ENCODE measurements around the gene RBM38. TPM values are rescaled to one million over a fixed set of nuclear protein-coding genes. Genes with fewer than 3 reads are reported as not detected.

RBM38 gene
- total RNA-seq, 2 experiments from 2014 or later = 73.4 to 77.3 TPM

- Mint-ChIP-seq H3K36me3 (peaks cover 65% of the 10 kb centered on the region), H3K4me1 (ENCODE audit: low read depth) (peaks cover 70% of the 10 kb centered on the region), H3K4me3 (no peak overlapping the region), H3K9me3 (no peaks in the 10 kb centered on the region), H3K27ac (peak overlapping the region; percentile 23), H3K27me3 (no peaks in the 10 kb centered on the region)
- intact Hi-C loops (cut with micrococcal nuclease) = no loop called here
- POLR2A ChIA-PET = interaction anchor here (4.6 kb wide), 1 partner anchor 11 kb away, joined by 43 read pairs; the partner anchor contains the start of gene RBM38
- no peak for DNase-seq
- CTCF ChIA-PET = interaction anchor here (0.9 to 1.6 kb wide), 2 partner anchors 19 to 95 kb away, joined by 3 to 6 read pairs; no protein-coding TSS in a partner anchor
Observed at GRCh38 chr20:57400821-57401564, 9.8 kb downstream of the RBM38 start.

- ChIA-PET CTCF (interaction anchor here (0.9 to 1.6 kb wide), 2 partner anchors 20 to 94 kb away, joined by 3 to 6 read pairs; no protein-coding TSS in a partner anchor), POLR2A (interaction anchor here (4.6 kb wide), 1 partner anchor 11 kb away, joined by 43 read pairs; the partner anchor contains the start of gene RBM38)
- peaks cover 64% of the 10 kb centered on the region for H3K4me1 Mint-ChIP-seq (ENCODE audit: low read depth)
- no peaks in the 10 kb centered on the region for H3K9me3 Mint-ChIP-seq
- H3K27ac Mint-ChIP-seq = peak overlapping the region; percentile 34
- no peak overlapping the region for H3K4me3 Mint-ChIP-seq
- H3K27me3 Mint-ChIP-seq = no peaks in the 10 kb centered on the region
- DNase-seq = no peak
- intact Hi-C loops (cut with micrococcal nuclease) = no loop called here
- peaks cover 59% of the 10 kb centered on the region for H3K36me3 Mint-ChIP-seq
Observed at GRCh38 chr20:57401565-57401918, 10.3 kb downstream of the RBM38 start.

- POLR2A ChIA-PET = interaction anchor here (4.6 kb wide), 1 partner anchor 12 kb away, joined by 43 read pairs; the partner anchor contains the start of gene RBM38
- no peak for DNase-seq
- intact Hi-C loops (cut with micrococcal nuclease) = no loop called here
- peaks cover 56% of the 10 kb centered on the region for H3K36me3 Mint-ChIP-seq
- no peaks in the 10 kb centered on the region for H3K9me3 Mint-ChIP-seq
- H3K4me3 Mint-ChIP-seq = no peak overlapping the region
- CTCF ChIA-PET = interaction anchor here (0.8 to 1.6 kb wide), 2 partner anchors 14 to 21 kb away, joined by 3 to 6 read pairs; no protein-coding TSS in a partner anchor
- no peaks in the 10 kb centered on the region for H3K27me3 Mint-ChIP-seq
- H3K4me1 Mint-ChIP-seq (ENCODE audit: low read depth) = peaks cover 55% of the 10 kb centered on the region
- H3K27ac Mint-ChIP-seq = peak overlapping the region; percentile 13
Observed at GRCh38 chr20:57402206-57403125, 11.3 kb downstream of the RBM38 start.

- peaks cover 52% of the 10 kb centered on the region for H3K36me3 Mint-ChIP-seq
- no peak for DNase-seq
- H3K27ac Mint-ChIP-seq = no peak overlapping the region
- intact Hi-C loops (cut with micrococcal nuclease) = no loop called here
- H3K4me3 Mint-ChIP-seq = no peak overlapping the region
- no peaks in the 10 kb centered on the region for H3K9me3 Mint-ChIP-seq
- CTCF ChIA-PET = interaction anchor here (0.8 kb wide), 1 partner anchor 15 kb away, joined by 3 read pairs; no protein-coding TSS in a partner anchor
- H3K27me3 Mint-ChIP-seq = no peaks in the 10 kb centered on the region
- peaks cover 47% of the 10 kb centered on the region for H3K4me1 Mint-ChIP-seq (ENCODE audit: low read depth)
- POLR2A ChIA-PET = no interaction called here
Observed at GRCh38 chr20:57403216-57403615, 12.0 kb downstream of the RBM38 start.

- H3K27ac Mint-ChIP-seq = no peak overlapping the region
- no peak for DNase-seq
- peaks cover 53% of the 10 kb centered on the region for H3K36me3 Mint-ChIP-seq
- no peaks in the 10 kb centered on the region for H3K9me3 Mint-ChIP-seq
- H3K27me3 Mint-ChIP-seq = no peaks in the 10 kb centered on the region
- no peak overlapping the region for H3K4me3 Mint-ChIP-seq
- peaks cover 42% of the 10 kb centered on the region for H3K4me1 Mint-ChIP-seq (ENCODE audit: low read depth)
- ChIA-PET CTCF (no interaction called here), POLR2A (no interaction called here)
- intact Hi-C loops (cut with micrococcal nuclease) = no loop called here
Observed at GRCh38 chr20:57404006-57404405, 12.8 kb downstream of the RBM38 start.

- peaks cover 47% of the 10 kb centered on the region for H3K36me3 Mint-ChIP-seq
- no peaks in the 10 kb centered on the region for H3K9me3 Mint-ChIP-seq
- H3K4me3 Mint-ChIP-seq = no peak overlapping the region
- H3K27me3 Mint-ChIP-seq = no peaks in the 10 kb centered on the region
- no peak overlapping the region for H3K27ac Mint-ChIP-seq
- POLR2A ChIA-PET = no interaction called here
- DNase-seq = no peak
- intact Hi-C loops (cut with micrococcal nuclease) = no loop called here
- CTCF ChIA-PET = no interaction called here
- peaks cover 36% of the 10 kb centered on the region for H3K4me1 Mint-ChIP-seq (ENCODE audit: low read depth)
Observed at GRCh38 chr20:57404419-57405072, 13.3 kb downstream of the RBM38 start.

- no peak for DNase-seq
- Mint-ChIP-seq H3K9me3 (no peaks in the 10 kb centered on the region), H3K4me3 (no peak overlapping the region), H3K36me3 (peaks cover 45% of the 10 kb centered on the region), H3K27ac (no peak overlapping the region), H3K4me1 (ENCODE audit: low read depth) (peaks cover 28% of the 10 kb centered on the region), H3K27me3 (no peaks in the 10 kb centered on the region)
- ChIA-PET POLR2A (interaction anchor here (0.7 to 1.0 kb wide), 2 partner anchors 15 to 16 kb away, joined by 3 read pairs; partner anchors contain the start of gene RBM38), CTCF (interaction anchor here (0.7 kb wide), 1 partner anchor 12 kb away, joined by 3 read pairs; no protein-coding TSS in a partner anchor)
- intact Hi-C loops (cut with micrococcal nuclease) = no loop called here
Observed at GRCh38 chr20:57405236-57406016, 14.2 kb downstream of the RBM38 start.

- ChIA-PET POLR2A (no interaction called here), CTCF (no interaction called here)
- no peak overlapping the region for H3K27ac Mint-ChIP-seq
- H3K36me3 Mint-ChIP-seq = peaks cover 27% of the 10 kb centered on the region
- H3K9me3 Mint-ChIP-seq = no peaks in the 10 kb centered on the region
- no peak for DNase-seq
- no peaks in the 10 kb centered on the region for H3K27me3 Mint-ChIP-seq
- intact Hi-C loops (cut with micrococcal nuclease) = no loop called here
- H3K4me1 Mint-ChIP-seq (ENCODE audit: low read depth) = peaks cover 14% of the 10 kb centered on the region
- no peak overlapping the region for H3K4me3 Mint-ChIP-seq
Observed at GRCh38 chr20:57407541-57407956, 16.4 kb downstream of the RBM38 start.

- H3K4me1 Mint-ChIP-seq (ENCODE audit: low read depth) = peaks cover 10% of the 10 kb centered on the region
- ChIA-PET CTCF (no interaction called here), POLR2A (no interaction called here)
- no peak overlapping the region for H3K4me3 Mint-ChIP-seq
- peaks cover 23% of the 10 kb centered on the region for H3K36me3 Mint-ChIP-seq
- no peak for DNase-seq
- no peaks in the 10 kb centered on the region for H3K27me3 Mint-ChIP-seq
- intact Hi-C loops (cut with micrococcal nuclease) = no loop called here
- H3K9me3 Mint-ChIP-seq = no peaks in the 10 kb centered on the region
- no peak overlapping the region for H3K27ac Mint-ChIP-seq
Observed at GRCh38 chr20:57408131-57408530, 16.9 kb downstream of the RBM38 start.

- CTCF ChIA-PET = interaction anchor here (0.6 kb wide), 1 partner anchor 74 kb away, joined by 3 read pairs; no protein-coding TSS in a partner anchor
- intact Hi-C loops (cut with micrococcal nuclease) = no loop called here
- no peak overlapping the region for H3K27ac Mint-ChIP-seq
- no peak for DNase-seq
- H3K9me3 Mint-ChIP-seq = no peaks in the 10 kb centered on the region
- H3K4me1 Mint-ChIP-seq (ENCODE audit: low read depth) = peaks cover 10% of the 10 kb centered on the region
- peaks cover 22% of the 10 kb centered on the region for H3K36me3 Mint-ChIP-seq
- POLR2A ChIA-PET = no interaction called here
- H3K4me3 Mint-ChIP-seq = no peak overlapping the region
- H3K27me3 Mint-ChIP-seq = no peaks in the 10 kb centered on the region
Observed at GRCh38 chr20:57408536-57409233, 17.5 kb downstream of the RBM38 start.

GRCh38 chr20:57409316-57409671 lies 18.1 kb downstream of the RBM38 start:
- H3K27me3 Mint-ChIP-seq = no peaks in the 10 kb centered on the region
- no peak overlapping the region for H3K27ac Mint-ChIP-seq
- peaks cover 19% of the 10 kb centered on the region for H3K36me3 Mint-ChIP-seq
- no peak for DNase-seq
- intact Hi-C loops (cut with micrococcal nuclease) = no loop called here
- ChIA-PET CTCF (interaction anchor here (0.6 kb wide), 1 partner anchor 74 kb away, joined by 3 read pairs; no protein-coding TSS in a partner anchor), POLR2A (no interaction called here)
- H3K9me3 Mint-ChIP-seq = no peaks in the 10 kb centered on the region
- no peak overlapping the region for H3K4me3 Mint-ChIP-seq
- peaks cover 5% of the 10 kb centered on the region for H3K4me1 Mint-ChIP-seq (ENCODE audit: low read depth)
